HepG2 (cell line): ENCODE data around the gene SBSN. TPM values are rescaled to one million over a fixed set of nuclear protein-coding genes. Genes with fewer than 3 reads are reported as not detected.
A peak's percentile ranks its signal among the peaks of the same experiment; 100 is the strongest.

Source experiments
- ATAC-seq: fragments of 200-7000 bp; cut with Tn5 transposase; 3 replicates; pipeline ENCODE4 v1.9.1; 2020; ENCODE audit warnings: mild to moderate bottlenecking, moderate library complexity
- BruUV-seq: library from RNA; stranded (reverse); fragments of 400-500 nt; replicated peaks from 2 replicates; lab custom pipeline; 2021; lab: Mats Ljungman, UMichigan
- CTCF ChIA-PET: fragments of 300-600 bp; formaldehyde crosslinking; extraction: SDS; loops from one replicate; lab custom pipeline; 2021; ENCODE audit warnings: low total read pairs, inconsistent platforms, low intra/inter-chr PET ratio; lab: Yijun Ruan, JAX
- POLR2A ChIA-PET: fragments of 350-600 bp; sonication (Branson Sonifier 250); formaldehyde crosslinking; loops from one replicate; lab custom pipeline; 2020; ENCODE audit warnings: antibody characterized with exemption, inconsistent platforms; lab: Yijun Ruan, JAX
- DNase-seq: peaks from one replicate; pipeline ENCODE4 v3.0.0-alpha.2; 2015; ENCODE audit warnings: low spot score
- FAIRE-seq: peaks from 3 replicates; lab custom pipeline; 2011; peaks lifted over from hg19 to GRCh38; lab: Jason Lieb, UNC
- H2AFZ ChIP-seq: one replicate; pipeline ENCODE4 v1.6.1; 2011; ENCODE audit warnings: low read length, inconsistent platforms
- H3K27ac ChIP-seq: fragments of 300-600 bp; 3 replicates; pipeline ENCODE4 v1.8.0; 2011; ENCODE audit warnings: mixed run types, mild to moderate bottlenecking, mixed read lengths, low read length, inconsistent platforms; ENCODE audit not compliant: insufficient read depth; ENCODE audit errors: extremely low read length
- H3K27me3 ChIP-seq, 2 experiments: fragments of 200-600 bp in 1 of 2; 2 replicates in 1 of 2; 3 replicates in 1 of 2; pipeline versions ENCODE4 v1.6.0 to v1.8.0; 2011; ENCODE audit warnings: low read length in 2 of 2, mild to moderate bottlenecking in 2 of 2, moderate library complexity in 2 of 2, inconsistent platforms in 1 of 2; ENCODE audit not compliant: insufficient read depth in 2 of 2, control insufficient read depth in 1 of 2
- H3K36me3 ChIP-seq, 2 experiments: fragments of 200-600 bp in 1 of 2; replicated peaks in 1 of 2; 2 replicates in 1 of 2; 3 replicates in 1 of 2; pipeline versions ENCODE4 v1.5.1 to v1.8.0; 2011; ENCODE audit warnings: low read length in 2 of 2, inconsistent platforms in 1 of 2; ENCODE audit not compliant: insufficient read depth in 2 of 2, control insufficient read depth in 1 of 2
- H3K4me1 ChIP-seq: 2 replicates; pipeline ENCODE4 v1.5.1; 2012; ENCODE audit warnings: low read length, inconsistent platforms; ENCODE audit not compliant: insufficient read depth
- H3K4me2 ChIP-seq: 2 replicates; pipeline ENCODE4 v1.6.0; 2011; ENCODE audit warnings: low read depth, low read length, inconsistent platforms
- H3K4me3 ChIP-seq, 3 experiments: fragments of 200-600 bp in 1 of 3; sonication (generic), shearing (Covaris generic) in 1 of 3; replicated peaks in 1 of 3; 2 replicates each; pipeline ENCODE4 v1.5.1; 2011 to 2016; ENCODE audit warnings: low read length in 3 of 3, inconsistent platforms in 2 of 3, low read depth in 2 of 3, mild to moderate bottlenecking in 2 of 3, control low read depth in 1 of 3, mixed read lengths in 1 of 3; ENCODE audit not compliant: insufficient read depth in 1 of 3
- H3K79me2 ChIP-seq: one replicate; pipeline ENCODE4 v1.6.1; 2011; ENCODE audit warnings: low read length, inconsistent platforms; ENCODE audit not compliant: insufficient read depth
- H3K9ac ChIP-seq: 2 replicates; pipeline ENCODE4 v1.6.0; 2011; ENCODE audit warnings: mild to moderate bottlenecking, low read depth, low read length, inconsistent platforms; ENCODE audit not compliant: insufficient read depth
- H3K9me3 ChIP-seq: 2 replicates; pipeline ENCODE4 v1.5.1; 2012; ENCODE audit warnings: mild to moderate bottlenecking, low read length
- H4K20me1 ChIP-seq: 2 replicates; pipeline ENCODE4 v1.6.0; 2011; ENCODE audit warnings: inconsistent platforms, mild to moderate bottlenecking, low read length, moderate library complexity; ENCODE audit not compliant: insufficient read depth
- CCAR2 ChIP-seq: fragments of 200-400 bp; formaldehyde crosslinking; optimal IDR thresholded peaks from 2 replicates; pipeline ENCODE3; 2018; ENCODE audit warnings: low read depth, mild to moderate bottlenecking, low read length, moderate library complexity
- FOXK2 ChIP-seq: fragments of 450-650 bp; IDR thresholded peaks from 2 replicates; pipeline ENCODE4 v1.6.1; 2016
- HDAC1 ChIP-seq: sonication (generic); formaldehyde crosslinking; IDR thresholded peaks from 2 replicates; pipeline ENCODE4 v1.5.1; 2020; ENCODE audit warnings: mild to moderate bottlenecking, missing genetic modification reagents
- HNRNPH1 ChIP-seq: fragments of 200-400 bp; formaldehyde crosslinking; optimal IDR thresholded peaks from 2 replicates; pipeline ENCODE3; 2017; ENCODE audit warnings: mild to moderate bottlenecking, low read depth, low read length
- JUNB ChIP-seq: sonication (generic); formaldehyde crosslinking; IDR thresholded peaks from 2 replicates; pipeline ENCODE4 v1.8.0; 2022; ENCODE audit warnings: missing genetic modification reagents, mild to moderate bottlenecking, borderline replicate concordance
- KLF13 ChIP-seq: sonication (generic); formaldehyde crosslinking; IDR thresholded peaks from 2 replicates; pipeline ENCODE4 v1.4.0; 2020; ENCODE audit warnings: mild to moderate bottlenecking, missing genetic modification reagents
- KLF6 ChIP-seq: IDR thresholded peaks from 2 replicates; pipeline ENCODE4 v1.8.0; 2016; ENCODE audit warnings: missing biosample characterization, missing genetic modification reagents
- POLR2G ChIP-seq: fragments of 200-400 bp; formaldehyde crosslinking; IDR thresholded peaks from 2 replicates; pipeline ENCODE4 v1.6.1; 2018; ENCODE audit warnings: mild to moderate bottlenecking, low read depth, low read length, moderate library complexity
- SIX4 ChIP-seq: sonication (generic); formaldehyde crosslinking; IDR thresholded peaks from 2 replicates; pipeline ENCODE4 v1.4.0; 2020; ENCODE audit warnings: missing genetic modification reagents
- SNRNP70 ChIP-seq: fragments of 200-400 bp; formaldehyde crosslinking; IDR thresholded peaks from 2 replicates; pipeline ENCODE4 v1.6.1; 2017; ENCODE audit warnings: mild to moderate bottlenecking, low read depth, low read length, moderate library complexity
- TBP ChIP-seq: sonication (generic); formaldehyde crosslinking; IDR thresholded peaks from 2 replicates; pipeline ENCODE4 v1.5.0; 2020; ENCODE audit warnings: missing genetic modification reagents
- ZFP36L1 ChIP-seq: sonication (generic); formaldehyde crosslinking; IDR thresholded peaks from 2 replicates; pipeline ENCODE4 v1.8.0; 2022; ENCODE audit warnings: mild to moderate bottlenecking, missing genetic modification reagents, moderate library complexity
- ZFP37 ChIP-seq: sonication (generic); formaldehyde crosslinking; IDR thresholded peaks from 2 replicates; pipeline ENCODE4 v1.4.0; 2020; ENCODE audit warnings: missing genetic modification reagents, borderline replicate concordance
- ZNF616 ChIP-seq: sonication (generic); formaldehyde crosslinking; IDR thresholded peaks from 2 replicates; pipeline ENCODE4 v1.5.0; 2020; ENCODE audit warnings: low read depth, mild to moderate bottlenecking, missing genetic modification reagents
- ZNF878 ChIP-seq: sonication (generic); formaldehyde crosslinking; IDR thresholded peaks from 2 replicates; pipeline ENCODE4 v1.8.1; 2023; ENCODE audit warnings: mild to moderate bottlenecking, missing genetic modification reagents, moderate library complexity
- ZSCAN12 ChIP-seq: sonication (generic); formaldehyde crosslinking; IDR thresholded peaks from 2 replicates; pipeline ENCODE4 v1.9.0; 2021; ENCODE audit warnings: mild to moderate bottlenecking, missing genetic modification reagents
- WGBS: methylation state at CpG from one replicate; pipeline ENCODE4 v1.1.6; 2017; ENCODE audit warnings: low lambda C conversion rate; 5-methylcytosine and 5-hydroxymethylcytosine counted together
- in situ Hi-C: cut with HindIII; loops from 2 replicates; pipeline ENCODE4 v1.10.0; 2017; ENCODE audit warnings: low pct_unique_long_range_greater_than_20kb; ENCODE audit not compliant: extremely low pct_ligation_motif_present
- intact Hi-C: fragments of 100-400 bp; cut with micrococcal nuclease; formaldehyde crosslinking; loops from one replicate; pipeline ENCODE4 v1.10.0; 2022; ENCODE audit not compliant: unreplicated experiment
- polyA plus RNA-seq, 8 experiments: library from polyadenylated mRNA; depleted of rRNA in 3 of 8; stranded (reverse) in 7 of 8; unstranded in 1 of 8; fragments of >200 nt; fragmentation: Illumina TruSeq in 4 of 8; extraction: Trizol in 4 of 8; gene quantifications; 2 replicates each; pipeline versions ENCODE4 v1.2.1 to v1.2.3, GENCODE V29; 2011 to 2016; ENCODE audit warnings: low read depth in 4 of 8, missing spikeins in 1 of 8, mixed read lengths in 1 of 8; ENCODE audit not compliant: insufficient read depth in 1 of 8
- total RNA-seq, 5 experiments: library from RNA; depleted of rRNA; stranded (reverse); fragments of >200 nt; fragmentation: Illumina TruSeq; extraction: Trizol; gene quantifications; 2 replicates each; pipeline ENCODE4 v1.2.3, GENCODE V29; 2016; ENCODE audit warnings: low read depth in 1 of 5
- TF ChIP-seq, protein P1 (sequence below): sonication (generic); formaldehyde crosslinking; IDR thresholded peaks from 2 replicates; pipeline ENCODE4 v1.5.1; 2020; ENCODE audit warnings: mild to moderate bottlenecking, moderate library complexity, missing genetic modification reagents

Gene SBSN
- total and polyA plus RNA-seq, 2 of the 13 experiments (the other 11 are each of a cell fraction or from before 2014, with no cell fraction given), result not detected

DNA sequence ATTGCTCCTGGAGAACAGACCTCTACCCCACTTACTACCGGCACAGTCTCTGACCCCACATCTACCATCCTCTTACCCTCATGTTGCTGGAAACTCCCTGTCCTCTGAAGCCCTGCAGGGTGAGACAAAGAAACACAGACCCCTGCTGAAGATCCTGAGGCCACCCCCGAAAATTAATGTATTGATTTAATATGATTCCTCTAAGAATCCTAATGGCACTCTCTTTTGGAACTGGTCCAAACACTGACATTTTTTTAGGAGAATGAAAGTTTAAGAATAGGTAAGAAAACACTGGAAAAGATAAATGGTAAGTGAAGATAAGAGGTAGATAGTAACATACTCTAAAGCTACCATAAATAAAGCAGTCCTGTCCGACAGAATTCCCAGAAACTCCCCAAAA is 20.0 kb downstream of the SBSN start:
- Histone ChIP-seq H4K20me1 (no peaks in the 10 kb centered on the region), H3K9ac (no peak overlapping the region), H3K27me3 (peaks cover 1 to 18% of the 10 kb centered on the region in 2 experiments; a peak in 2 of 5 replicates), H3K4me1 (peaks cover 39% of the 10 kb centered on the region), H3K36me3 (peaks cover 3 to 5% of the 10 kb centered on the region in 2 experiments; a peak in 3 of 5 replicates), H3K27ac (no peak overlapping the region), H3K4me3 (no peak overlapping the region), H2AFZ (no peak overlapping the region)
- BruUV-seq, result no TSS peak
- FAIRE-seq, result no peak
- no peak for DNase-seq
- no peak for ATAC-seq
- in situ Hi-C loops, result no loop called here
- WGBS, result 93% methylated on average over 3 of the region's 3 CpGs
- CTCF ChIA-PET, result no interaction called here
- TF ChIP-seq ZNF616 (CRISPR knock-in tag) (no peak), SNRNP70 (no peak), ZNF878 (CRISPR knock-in tag) (no peak), HNRNPH1 (no peak), ZFP36L1 (CRISPR knock-in tag) (no peak), FOXK2 (no peak), SIX4 (CRISPR knock-in tag) (no peak), HDAC1 (CRISPR knock-in tag) (no peak), KLF13 (CRISPR knock-in tag) (no peak), ZSCAN12 (no peak), CCAR2 (no peak), ZFP37 (no peak), KLF6 (CRISPR knock-in tag) (no peak), POLR2G (no peak), TBP (CRISPR knock-in tag) (no peak), JUNB (CRISPR knock-in tag) (no peak)
- TF ChIP-seq, protein P1, sequence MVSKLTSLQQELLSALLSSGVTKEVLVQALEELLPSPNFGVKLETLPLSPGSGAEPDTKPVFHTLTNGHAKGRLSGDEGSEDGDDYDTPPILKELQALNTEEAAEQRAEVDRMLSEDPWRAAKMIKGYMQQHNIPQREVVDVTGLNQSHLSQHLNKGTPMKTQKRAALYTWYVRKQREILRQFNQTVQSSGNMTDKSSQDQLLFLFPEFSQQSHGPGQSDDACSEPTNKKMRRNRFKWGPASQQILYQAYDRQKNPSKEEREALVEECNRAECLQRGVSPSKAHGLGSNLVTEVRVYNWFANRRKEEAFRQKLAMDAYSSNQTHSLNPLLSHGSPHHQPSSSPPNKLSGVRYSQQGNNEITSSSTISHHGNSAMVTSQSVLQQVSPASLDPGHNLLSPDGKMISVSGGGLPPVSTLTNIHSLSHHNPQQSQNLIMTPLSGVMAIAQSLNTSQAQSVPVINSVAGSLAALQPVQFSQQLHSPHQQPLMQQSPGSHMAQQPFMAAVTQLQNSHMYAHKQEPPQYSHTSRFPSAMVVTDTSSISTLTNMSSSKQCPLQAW (CRISPR knock-in tag), result no peak
- TF ChIP-seq, all 625 proteins: peak for 0
- no peaks in the 10 kb centered on the region for H3K9me3 ChIP-seq
- H3K4me2 ChIP-seq, result peak overlapping the region; percentile 93; the same call in 1 of the 2 replicates
- H3K79me2 ChIP-seq, result no peaks in the 10 kb centered on the region
- intact Hi-C loops, result no loop called here
- POLR2A ChIA-PET, result interaction anchor here (1.1 to 1.6 kb wide), 3 partner anchors 11 to 40 kb away, joined by 3 read pairs; no protein-coding TSS in a partner anchor
